Limb (tissue), 2 donors: ENCODE measurements around the gene CCDC187.
A peak's percentile ranks its signal among the peaks of the same experiment; 100 is the strongest.

Experiments
- DNase-seq, 2 donors: peaks; one replicate each; pipeline ENCODE4 v3.0.0-alpha.2; 2016; ENCODE audit errors: extremely low spot score in 2 of 2

CCDC187 gene

DNA sequence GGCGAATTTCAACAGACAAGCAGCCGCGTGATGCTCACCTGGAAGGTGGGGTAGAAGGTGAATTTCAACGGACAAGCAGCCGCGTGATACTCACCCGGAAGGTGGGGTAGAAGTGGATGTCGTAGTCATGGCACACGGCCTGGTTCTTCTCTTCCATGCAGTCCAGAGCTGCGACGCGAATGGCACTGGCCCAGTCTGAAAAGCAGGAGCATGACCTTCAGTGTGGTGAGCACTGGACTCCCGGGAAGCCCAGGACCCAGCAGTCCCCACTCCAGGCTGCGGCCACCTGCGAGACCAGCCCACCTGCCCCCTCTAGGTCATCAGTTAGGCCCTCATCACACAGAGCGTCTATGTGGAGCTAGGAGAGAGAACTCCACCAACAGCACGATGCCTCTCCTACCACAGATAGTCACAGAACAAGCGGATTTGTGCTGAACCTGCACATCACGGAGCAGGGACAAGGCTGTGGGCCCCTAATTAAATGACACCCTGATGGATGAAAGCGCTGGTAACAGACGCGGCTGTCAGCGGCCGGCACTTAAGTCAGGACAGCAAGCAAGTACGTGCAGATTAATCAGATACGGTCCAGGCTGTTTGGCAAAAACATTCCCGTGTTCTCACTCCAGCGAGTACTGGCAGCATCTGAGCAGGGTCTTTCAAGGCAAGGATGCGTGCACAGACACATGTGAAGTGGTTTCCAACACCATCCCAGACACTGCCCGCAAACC lies 77.0 kb downstream of the CCDC187 start:
- no peak for DNase-seq

DNA sequence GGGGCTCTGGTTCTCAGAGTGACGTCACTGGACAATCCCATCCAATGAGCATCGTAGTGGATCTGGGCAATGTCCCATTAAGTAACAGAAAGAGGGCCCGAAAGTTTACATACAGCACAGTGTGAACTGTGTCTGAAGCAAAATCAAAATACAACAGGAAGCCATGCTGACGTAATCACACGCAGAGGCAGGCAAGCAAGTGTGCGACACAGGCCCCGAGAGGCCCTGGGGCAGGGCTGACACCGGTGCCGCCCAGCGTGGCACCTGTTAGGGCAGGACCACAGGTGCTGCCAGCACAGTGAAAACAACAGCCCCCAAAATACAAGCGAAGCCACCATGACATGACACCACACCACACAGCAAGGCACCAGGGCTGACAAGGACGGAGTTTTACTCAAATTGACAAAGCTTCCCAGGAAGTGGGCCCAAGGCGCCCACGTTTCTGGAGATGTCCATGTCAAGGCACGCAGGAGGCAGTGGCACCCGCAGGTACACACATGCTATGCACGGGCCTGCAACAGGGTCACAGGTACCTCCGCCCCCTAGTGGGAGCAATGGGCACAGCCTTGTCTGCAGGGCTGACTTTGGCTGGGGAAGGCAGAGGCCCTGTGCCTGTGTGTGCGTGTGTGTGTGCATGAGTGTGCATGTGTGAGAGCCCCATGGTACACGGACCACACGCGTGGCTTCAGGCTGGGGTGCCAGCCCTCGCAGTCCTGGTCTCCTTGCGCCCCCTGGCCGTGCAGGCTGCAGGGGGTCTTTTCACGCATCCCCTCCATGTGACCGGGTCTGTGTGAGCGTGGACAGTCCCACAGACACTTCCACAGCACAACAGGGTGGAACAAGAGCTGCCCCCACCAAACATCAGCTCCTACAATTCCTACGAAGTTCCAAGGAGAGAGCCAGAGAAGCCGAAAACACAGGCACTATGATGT lies 77.9 kb downstream of the CCDC187 start:
- DNase-seq = peak; percentile 32 to 76

DNA sequence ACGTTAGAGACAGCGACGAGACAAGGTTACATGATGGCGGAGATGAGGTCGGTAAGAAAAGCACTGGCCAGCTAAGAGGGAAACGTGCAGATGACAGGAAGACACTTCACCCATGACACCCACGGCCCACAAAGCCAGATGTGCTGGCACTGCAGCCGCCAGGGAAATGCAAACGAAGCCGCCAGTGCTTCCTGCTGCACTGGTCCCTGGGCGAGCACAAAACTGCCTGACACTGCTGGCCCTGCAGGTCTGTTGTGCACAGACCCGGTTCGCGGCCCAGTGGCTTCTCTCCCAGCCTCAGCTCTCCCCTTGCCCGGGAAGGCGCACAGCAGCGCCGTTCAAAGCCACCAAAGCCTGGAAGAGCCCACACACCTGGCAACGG lies 78.5 kb downstream of the CCDC187 start:
- DNase-seq = no peak

DNA sequence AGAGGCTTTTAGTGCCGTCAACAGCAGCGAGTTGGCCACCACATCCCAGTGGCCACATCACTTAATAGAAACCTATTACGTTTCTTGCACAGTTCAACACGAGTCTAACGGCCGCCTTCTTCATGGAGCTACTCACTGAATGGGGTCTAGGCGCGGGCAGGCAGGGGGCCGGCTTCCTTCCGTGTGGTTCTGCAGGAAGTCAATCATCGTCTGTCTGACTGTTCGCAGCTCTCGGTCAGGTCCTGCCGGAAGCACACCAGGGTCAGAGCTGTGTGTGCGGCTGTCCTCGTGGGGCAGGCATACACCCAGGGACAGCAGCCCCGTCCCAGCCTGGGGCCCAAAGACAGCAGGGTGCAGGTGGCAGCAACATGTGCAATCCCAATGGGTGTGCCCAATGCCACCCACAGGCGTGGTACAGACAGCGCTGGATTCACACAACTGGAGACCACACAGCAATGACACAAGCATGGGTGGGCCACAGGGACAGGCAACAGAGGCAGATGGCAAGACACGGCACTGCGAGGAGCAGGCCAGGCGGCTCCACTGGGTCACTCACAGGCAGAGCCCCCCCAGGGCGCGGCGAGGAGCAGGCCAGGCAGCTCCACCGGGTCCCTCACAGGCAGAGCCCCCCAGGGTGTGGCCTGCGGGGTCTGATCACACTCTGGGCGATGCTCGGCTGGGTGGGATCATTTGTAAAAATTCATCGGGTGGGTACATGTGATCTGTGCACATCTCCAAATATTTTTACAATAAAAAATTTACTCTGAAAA lies 79.8 kb downstream of the CCDC187 start:
- no peak for DNase-seq

DNA sequence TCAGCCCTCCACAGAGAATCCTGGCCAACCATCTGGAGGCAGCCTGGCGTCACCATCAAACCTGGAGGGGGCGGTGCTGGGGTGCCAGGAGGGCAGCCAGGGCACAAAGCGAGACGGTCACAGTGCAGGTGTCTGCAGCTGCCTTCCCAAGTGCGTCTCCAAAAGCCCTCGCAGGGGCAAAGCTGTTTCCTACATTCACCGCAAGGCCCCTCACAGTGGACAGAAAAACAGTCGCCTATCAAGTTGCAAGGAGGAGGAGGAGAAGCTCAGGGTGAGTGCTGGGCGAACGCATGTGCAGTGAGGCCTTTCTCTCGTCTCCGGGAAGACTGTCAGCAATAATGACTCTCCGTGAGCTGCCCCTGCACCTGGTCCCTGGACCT lies 81.0 kb downstream of the CCDC187 start:
- no peak for DNase-seq

DNA sequence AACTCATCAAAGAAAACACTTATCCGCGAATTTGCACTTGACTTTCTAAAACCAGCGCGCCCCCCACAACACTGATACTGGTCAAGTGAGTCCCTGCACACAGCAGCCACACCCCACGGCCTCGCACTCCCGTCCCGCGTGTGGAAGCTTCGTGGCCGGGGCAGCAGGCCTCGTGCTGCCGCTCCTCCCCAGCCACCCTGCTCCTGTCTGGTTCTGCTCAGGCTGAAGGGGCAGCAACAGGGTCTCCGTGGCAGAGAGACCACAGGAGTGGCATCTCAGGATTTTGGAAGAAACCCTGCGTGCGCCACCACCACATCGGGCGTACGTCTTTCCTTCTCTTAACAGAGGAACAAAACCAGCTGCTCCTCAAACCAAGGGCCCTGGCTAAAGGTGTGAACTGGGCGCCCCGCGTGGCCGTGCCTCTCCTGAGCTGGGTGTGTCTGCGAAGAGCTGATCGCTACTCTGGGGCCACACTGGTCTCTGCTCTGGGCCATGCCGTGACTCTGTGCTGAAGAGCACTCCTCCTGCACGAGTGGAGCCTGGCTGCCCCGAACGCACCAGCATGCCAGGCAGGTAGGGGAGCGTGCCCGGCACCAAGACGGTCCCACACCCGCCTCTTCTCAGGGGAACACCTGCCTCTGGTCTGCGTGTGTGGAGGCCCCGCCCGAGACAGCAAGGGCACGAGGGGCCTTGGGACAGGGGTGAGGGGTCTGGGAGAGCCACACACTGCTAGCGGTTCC lies 81.6 kb downstream of the CCDC187 start:
- no peak for DNase-seq

DNA sequence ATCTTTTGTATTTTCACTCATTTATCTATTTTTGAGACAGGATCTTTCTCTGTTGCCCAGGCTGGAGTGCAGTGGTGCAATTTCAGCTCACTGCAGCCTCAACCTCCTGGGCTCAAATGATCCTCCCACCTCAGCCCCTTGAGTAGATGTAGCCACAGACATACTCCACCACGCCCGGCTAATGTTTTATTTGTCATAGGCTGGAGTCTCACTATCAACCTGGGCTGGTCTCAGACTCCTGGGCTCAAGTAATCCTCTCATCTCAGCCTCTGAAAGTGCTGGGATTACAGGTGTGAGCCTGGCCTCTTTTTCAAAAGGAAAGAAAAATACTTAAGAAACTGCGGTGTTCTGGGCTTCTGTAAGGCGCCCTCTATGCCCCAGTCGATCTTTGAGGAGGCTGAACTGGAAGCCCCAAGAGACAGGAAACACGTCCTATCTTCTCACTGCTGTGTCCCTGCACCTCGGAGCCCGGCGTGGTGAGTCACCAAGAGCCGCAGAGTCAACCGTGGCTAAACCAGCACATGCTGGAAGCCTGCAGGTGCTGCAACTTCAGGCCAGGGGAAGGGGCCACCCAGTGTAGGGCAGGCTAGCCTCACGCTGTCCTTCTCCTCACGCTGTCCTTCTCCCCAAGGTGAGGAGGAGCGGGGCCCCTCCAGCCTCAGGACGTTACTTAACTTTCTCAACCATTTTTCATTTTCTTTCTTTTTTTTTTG lies 83.7 kb downstream of the CCDC187 start:
- no peak for DNase-seq

DNA sequence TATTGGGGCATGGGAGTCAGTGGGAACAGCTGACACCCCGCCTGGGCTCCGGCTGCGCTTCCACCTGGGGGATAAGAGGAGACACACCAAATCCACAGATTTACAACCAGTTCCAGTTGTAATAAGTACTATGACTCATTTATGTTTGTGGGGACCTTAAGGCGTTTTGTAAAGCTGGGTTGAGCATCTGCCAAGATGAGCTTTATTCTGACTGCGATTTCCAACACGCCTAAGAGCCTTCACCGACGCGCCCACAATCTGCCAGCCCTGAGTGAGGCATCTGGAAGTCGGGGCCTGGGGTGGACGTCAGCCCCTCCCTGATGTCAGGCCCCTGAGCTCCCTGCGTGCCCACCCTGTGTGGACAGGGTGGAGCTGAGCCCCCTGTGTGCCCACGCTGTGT lies 84.6 kb downstream of the CCDC187 start:
- no peak for DNase-seq

DNA sequence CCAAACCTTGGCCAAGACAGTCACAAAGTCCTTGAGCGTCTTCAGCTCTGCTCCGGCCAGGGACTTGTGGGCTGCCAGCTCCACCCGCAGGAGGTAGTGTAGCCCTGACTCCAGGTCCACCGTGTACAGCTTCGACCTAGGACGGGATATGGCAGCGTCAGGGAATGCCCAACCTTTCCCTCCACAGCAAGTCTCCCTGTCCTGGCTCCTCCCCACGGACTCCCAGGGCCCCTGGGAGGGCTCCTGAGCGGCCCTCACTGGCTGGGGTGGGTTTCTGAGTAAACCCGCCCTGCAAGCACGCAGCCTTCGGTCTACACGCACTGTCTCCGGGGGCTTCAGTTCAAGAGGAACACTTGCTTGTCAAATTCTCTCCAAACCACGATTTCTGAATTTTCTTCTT lies 85.2 kb downstream of the CCDC187 start:
- no peak for DNase-seq

DNA sequence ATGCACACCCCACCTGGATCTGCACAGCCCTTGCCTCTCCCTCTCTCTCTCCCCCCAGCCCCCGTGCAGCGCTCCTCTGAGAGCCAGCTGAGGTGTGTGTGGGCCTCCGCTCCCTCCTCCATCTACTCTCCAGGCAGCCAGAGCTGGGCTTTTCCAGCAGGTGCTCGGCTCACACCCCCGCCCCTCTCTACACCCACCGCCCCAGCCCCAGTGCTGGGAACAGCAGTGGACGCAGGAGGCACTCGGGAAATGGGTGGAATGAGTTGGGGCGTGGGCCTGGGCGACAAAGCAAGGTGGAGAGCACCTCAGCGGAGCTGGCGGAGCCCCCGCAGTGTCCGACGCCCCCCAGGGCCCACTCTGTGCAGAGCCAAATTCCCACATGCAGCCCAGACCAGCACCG lies 85.6 kb downstream of the CCDC187 start:
- no peak for DNase-seq

DNA sequence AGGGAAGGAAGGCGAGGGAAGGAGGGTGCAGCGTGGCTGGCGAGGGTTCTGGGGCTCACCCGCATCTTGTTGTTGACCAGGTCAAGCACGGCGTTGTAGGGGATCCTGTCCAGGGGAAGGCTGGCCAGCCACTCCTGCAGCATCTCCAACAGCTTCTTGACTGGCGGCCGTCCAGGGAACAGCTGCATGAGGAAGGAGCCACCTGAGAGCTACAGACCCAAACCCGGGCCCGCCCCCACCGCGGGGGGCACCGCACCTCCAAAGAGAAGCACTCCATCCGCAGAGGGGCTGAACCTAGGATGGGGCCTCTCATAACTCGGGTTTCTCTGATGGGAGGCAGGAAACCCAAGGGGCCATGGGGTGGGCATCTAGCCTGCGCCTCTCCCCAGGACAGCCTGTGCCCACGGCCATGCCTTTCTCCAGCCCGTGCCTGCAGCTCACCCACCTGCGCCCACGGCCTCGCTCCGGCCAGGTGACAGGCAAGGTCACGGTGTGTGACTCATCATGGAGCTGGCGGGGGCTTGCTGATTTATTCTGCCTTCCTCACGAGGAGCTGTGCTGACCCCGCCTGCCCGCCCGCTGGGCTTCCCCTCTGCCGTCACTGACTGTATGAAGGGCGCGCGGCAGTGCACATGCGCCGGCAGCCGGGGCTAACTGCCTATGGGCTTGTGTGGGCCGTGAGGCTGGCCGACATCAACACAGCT lies 87.2 kb downstream of the CCDC187 start:
- no peak for DNase-seq

DNA sequence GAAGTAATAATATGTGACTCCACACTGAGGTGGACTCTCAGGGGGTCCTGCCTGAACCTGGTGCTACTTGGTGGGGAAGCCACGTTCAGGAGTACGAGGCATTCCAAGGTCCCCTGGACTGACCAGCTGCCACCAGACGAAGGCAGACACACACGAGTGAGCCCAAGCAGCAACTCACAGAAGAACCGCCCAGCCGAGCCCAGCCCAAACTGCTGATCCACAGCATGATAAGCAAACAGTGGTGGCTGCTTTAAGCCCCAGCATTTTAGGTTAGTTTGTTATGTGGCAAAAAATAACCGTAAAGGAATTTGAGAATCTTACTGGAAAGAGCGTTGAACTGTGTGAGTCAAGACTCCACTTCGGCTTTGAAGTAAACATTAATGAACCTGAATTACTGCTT lies 90.2 kb downstream of the CCDC187 start:
- DNase-seq = no peak

DNA sequence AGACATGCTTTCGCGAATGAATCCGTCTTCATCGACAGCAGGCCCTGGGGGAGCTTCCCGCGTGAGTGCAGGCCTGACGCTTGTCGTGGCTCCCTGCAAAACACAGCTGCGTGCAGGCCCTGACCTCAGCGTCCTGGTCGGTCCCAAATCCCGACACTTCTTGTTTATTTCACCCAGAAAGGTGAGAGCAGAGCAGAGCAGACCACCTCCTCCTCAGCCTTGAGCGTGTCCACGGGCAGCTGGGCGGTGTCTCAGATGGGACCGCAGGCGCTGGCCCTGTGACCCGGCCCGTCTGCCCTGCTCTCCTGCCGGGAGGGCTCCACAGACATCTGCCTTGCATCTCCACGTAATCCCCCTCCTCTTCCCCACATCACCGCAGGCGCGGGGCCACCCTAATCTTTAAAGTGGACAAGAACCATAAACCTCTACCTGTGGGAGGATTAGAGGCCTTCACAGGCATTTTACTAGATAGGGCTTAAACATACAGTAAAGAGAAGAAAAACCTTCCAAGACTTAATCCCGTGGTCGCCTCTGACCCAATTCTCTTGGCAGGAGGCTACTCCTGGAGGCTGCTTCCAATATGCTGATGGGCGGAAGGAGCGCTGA lies 91.4 kb downstream of the CCDC187 start:
- DNase-seq = no peak

DNA sequence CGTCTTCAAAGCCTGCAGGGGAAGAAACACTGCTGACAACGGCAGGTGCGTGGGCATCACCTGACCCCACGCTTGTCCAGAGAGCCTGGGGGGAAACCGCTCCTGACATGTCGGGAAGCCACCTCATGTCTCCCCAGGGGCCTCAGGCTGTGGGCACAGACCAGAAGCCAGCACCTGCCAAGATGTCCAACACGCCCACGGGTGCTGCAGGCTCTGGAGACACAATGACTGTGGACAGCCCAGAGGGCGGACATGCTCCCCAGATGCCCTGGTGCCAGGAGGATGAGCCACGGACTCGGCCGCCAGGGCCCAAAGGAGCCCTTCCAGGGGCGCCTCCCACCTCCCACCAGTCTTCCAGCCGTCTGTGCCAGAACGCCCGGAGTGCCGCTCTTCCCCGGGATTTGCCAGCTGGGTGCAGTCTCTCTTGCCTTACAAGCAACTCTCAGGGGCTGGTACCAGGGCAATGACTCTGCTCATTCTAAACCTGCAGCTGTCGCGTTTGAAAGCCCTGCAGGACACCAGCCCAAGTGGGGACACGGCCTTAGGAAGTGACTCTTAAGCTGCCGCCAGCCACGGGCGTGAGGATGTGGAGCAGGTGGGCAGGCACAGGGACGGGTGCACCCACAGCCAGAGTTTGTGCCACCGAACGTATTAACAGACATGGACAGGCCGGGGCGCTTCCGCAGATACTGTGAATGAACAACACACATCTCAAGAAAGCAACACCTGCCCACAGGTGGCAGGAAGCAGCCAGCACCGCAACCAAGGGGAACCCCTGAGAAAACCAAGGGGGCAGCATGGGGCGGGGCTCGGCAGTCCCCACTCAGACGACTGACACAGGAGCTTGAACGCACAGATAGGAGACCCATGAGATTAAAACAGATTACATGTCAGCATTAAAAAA lies 92.2 kb downstream of the CCDC187 start:
- DNase-seq = no peak

DNA sequence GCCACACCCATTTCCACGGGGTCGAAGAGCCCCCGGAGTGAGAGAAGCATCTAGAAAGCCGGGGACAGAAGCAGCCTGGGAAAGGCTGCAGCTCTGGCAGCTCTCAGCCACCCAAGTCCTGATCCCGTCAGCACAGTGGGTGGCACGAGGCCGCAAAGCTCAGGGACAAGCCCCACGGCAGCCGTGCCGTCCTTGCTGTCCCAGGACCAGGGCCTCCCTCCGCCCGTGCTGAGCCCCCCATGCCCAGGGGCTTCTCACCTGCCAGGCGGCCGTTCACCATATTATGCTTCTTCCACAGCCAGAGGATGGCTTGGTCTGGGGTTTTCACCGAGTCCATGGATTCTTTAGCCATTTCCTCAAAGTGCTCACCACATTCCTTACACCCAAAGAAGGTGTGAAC lies 92.9 kb downstream of the CCDC187 start:
- DNase-seq = no peak

DNA sequence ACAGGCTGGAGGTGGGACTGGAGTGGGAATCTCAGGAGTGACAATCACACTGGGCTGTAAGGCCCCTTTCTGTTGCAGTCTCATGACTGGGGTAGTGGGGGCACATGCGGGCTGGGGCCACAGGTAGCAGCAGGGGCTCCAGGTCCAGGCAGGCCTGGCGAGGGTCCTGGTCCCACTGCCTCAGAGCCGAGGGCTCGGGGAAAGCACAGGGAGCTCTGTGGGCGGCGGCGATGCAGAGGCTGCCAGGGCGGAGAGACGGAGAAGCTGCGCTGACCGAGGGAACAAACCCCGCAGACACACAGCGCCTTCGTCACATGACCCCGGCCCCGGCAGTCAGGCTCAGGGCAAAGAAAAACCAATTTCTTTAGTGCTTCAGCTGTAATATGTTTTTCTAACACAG lies 93.6 kb downstream of the CCDC187 start:
- no peak for DNase-seq

DNA sequence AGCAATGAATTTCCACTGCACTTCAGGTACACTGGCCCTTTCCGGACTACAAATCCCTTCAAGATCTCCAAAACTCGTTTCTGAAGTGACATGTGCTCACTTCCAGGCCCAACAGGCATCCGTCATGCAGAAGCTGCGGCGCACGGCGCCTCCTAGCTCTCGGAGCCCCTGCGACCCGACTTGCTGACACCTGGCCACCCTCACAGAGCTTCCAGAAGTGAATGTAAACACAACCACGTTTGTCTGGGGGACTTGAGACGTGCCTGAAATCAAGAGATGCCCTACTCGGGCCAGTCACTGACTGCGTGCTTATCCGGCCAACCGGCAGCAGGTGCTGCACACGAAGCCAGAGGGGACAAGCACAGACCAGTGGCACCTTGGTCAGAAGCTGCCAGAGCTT lies 94.1 kb downstream of the CCDC187 start:
- no peak for DNase-seq

DNA sequence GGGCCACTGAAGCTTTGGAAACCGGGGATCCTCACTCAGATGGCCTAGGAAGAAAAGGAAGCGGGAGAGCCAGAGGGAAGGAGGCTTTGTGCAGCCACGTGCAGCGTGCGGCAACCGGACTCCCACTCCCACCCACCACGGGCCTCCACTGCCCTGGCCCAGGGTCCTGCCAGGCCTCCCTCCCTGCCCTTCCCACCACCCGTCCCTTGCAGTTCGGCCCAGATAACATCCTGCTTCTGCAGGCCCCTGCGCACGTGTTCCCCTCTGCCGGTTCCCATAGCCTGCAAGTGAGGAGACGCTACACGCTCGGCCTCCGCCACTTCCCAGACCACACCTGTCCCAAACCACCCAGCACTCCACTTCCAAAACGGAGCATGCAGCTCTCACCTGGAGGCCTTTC lies 94.7 kb downstream of the CCDC187 start:
- DNase-seq = no peak

DNA sequence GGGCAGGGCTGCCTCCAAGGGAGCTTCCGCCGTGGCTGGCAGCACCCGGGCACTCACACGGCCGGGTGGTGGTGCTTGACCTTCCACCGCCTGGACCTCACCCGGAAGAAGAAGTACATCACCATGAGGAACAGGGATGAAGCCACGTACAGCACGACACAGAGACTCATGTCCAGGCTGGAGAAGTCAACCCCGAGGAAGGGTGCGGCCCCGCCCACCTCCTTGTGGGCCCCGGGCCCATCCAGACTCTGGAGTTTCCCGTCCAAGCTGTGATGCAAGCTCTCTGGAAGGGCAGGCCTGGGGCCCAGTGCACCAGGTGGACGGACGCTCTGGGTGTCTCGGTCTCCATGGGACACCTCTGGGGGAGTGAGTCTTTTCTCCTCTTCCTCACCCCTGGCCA lies 95.2 kb downstream of the CCDC187 start:
- no peak for DNase-seq
